T-helper 2 cell treated with Interferon-gamma antibody and Interleukin-4, amounts not matched to agents 5 μg/mL and 100 μg/mL, for 36 hours (primary cell): ENCODE data around the gene REC114.
"Not testable (repeated sequence)": the region's sequence is repeated elsewhere in the genome, so short reads cannot be mapped to it uniquely, and the experiment has no call there.

Experiments used
- DNase-seq: peaks from one replicate; pipeline ENCODE4 v3.0.0; 2021; ENCODE audit warnings: low spot score
- H3K27ac Mint-ChIP-seq: one replicate; pipeline ENCODE4 v1.8.0; 2021; ENCODE audit warnings: mild to moderate bottlenecking, mixed read lengths
- H3K27me3 Mint-ChIP-seq: one replicate; pipeline ENCODE4 v1.8.0; 2021; ENCODE audit warnings: low read depth, mixed read lengths
- H3K36me3 Mint-ChIP-seq: one replicate; pipeline ENCODE4 v1.8.0; 2021; ENCODE audit warnings: low read depth, mixed read lengths
- H3K4me1 Mint-ChIP-seq: one replicate; pipeline ENCODE4 v1.8.0; 2021; ENCODE audit warnings: low read depth, mixed read lengths
- H3K4me3 Mint-ChIP-seq: one replicate; pipeline ENCODE4 v1.8.0; 2022; ENCODE audit warnings: mild to moderate bottlenecking, moderate library complexity, mixed read lengths
- H3K9me3 Mint-ChIP-seq: one replicate; pipeline ENCODE4 v1.8.0; 2021; ENCODE audit warnings: mixed read lengths

REC114 gene

GRCh38 chr15:73442968-73443367, at the start of gene REC114:
Gene REC114, plus strand, starts transcription at chr15:73443164. Its CDS starts 22 bp downstream, at chr15:73443186.
- no peak for DNase-seq
- Mint-ChIP-seq H3K9me3 (peaks cover 5% of the 10 kb centered on the region), H3K4me1 (peaks cover 1% of the 10 kb centered on the region), H3K4me3 (no peak within 1 kb of the TSS), H3K27ac (no peak within 1 kb of the TSS), H3K36me3 (no peaks in the 10 kb centered on the region), H3K27me3 (peaks cover 18% of the 10 kb centered on the region)

- no peaks in the 10 kb centered on the region for H3K27me3 Mint-ChIP-seq
- H3K9me3 Mint-ChIP-seq = no peaks in the 10 kb centered on the region
- no peaks in the 10 kb centered on the region for H3K4me1 Mint-ChIP-seq
- no peaks in the 10 kb centered on the region for H3K36me3 Mint-ChIP-seq
- no peak for DNase-seq
- no peak overlapping the region for H3K27ac Mint-ChIP-seq
- no peak overlapping the region for H3K4me3 Mint-ChIP-seq
Observed at GRCh38 chr15:73393336-73393735, 49.6 kb upstream of the REC114 start.

GRCh38 chr15:73394782-73395181, 48.2 kb upstream of the REC114 start:
- Mint-ChIP-seq H3K27ac (no peak overlapping the region), H3K36me3 (no peaks in the 10 kb centered on the region)
- no peak for DNase-seq

GRCh38 chr15:73395671-73396070, 47.3 kb upstream of the REC114 start:
- H3K4me1 Mint-ChIP-seq = no peaks in the 10 kb centered on the region
- no peak overlapping the region for H3K27ac Mint-ChIP-seq
- H3K9me3 Mint-ChIP-seq = no peaks in the 10 kb centered on the region
- H3K27me3 Mint-ChIP-seq = peaks cover 4% of the 10 kb centered on the region
- no peaks in the 10 kb centered on the region for H3K36me3 Mint-ChIP-seq
- no peak for DNase-seq
- H3K4me3 Mint-ChIP-seq = no peak overlapping the region

More at GRCh38 chr15:73394782-73395181, 48.2 kb upstream of the REC114 start:
- no peaks in the 10 kb centered on the region for H3K4me1 Mint-ChIP-seq
- H3K9me3 Mint-ChIP-seq = no peaks in the 10 kb centered on the region
- no peak overlapping the region for H3K4me3 Mint-ChIP-seq
- H3K27me3 Mint-ChIP-seq = peaks cover 3% of the 10 kb centered on the region

GRCh38 chr15:73397461-73397860, 45.5 kb upstream of the REC114 start:
- no peaks in the 10 kb centered on the region for H3K9me3 Mint-ChIP-seq
- no peak for DNase-seq
- no peaks in the 10 kb centered on the region for H3K4me1 Mint-ChIP-seq
- H3K36me3 Mint-ChIP-seq = no peaks in the 10 kb centered on the region
- no peak overlapping the region for H3K27ac Mint-ChIP-seq
- no peak overlapping the region for H3K4me3 Mint-ChIP-seq
- H3K27me3 Mint-ChIP-seq = peaks cover 4% of the 10 kb centered on the region

GRCh38 chr15:73398861-73399260, 44.1 kb upstream of the REC114 start:
- Mint-ChIP-seq H3K36me3 (no peaks in the 10 kb centered on the region), H3K27ac (no peak overlapping the region), H3K4me1 (no peaks in the 10 kb centered on the region), H3K27me3 (peaks cover 4% of the 10 kb centered on the region), H3K4me3 (no peak overlapping the region), H3K9me3 (no peaks in the 10 kb centered on the region)
- no peak for DNase-seq

GRCh38 chr15:73400222-73400621, 42.7 kb upstream of the REC114 start:
- DNase-seq, H3K9me3 Mint-ChIP-seq, H3K27ac Mint-ChIP-seq, H3K36me3 Mint-ChIP-seq, H3K4me3 Mint-ChIP-seq, H3K4me1 Mint-ChIP-seq, H3K27me3 Mint-ChIP-seq: not testable (repeated sequence)

GRCh38 chr15:73403171-73403570, 39.8 kb upstream of the REC114 start:
- peaks cover 11% of the 10 kb centered on the region for H3K27me3 Mint-ChIP-seq
- DNase-seq = no peak
- no peaks in the 10 kb centered on the region for H3K4me1 Mint-ChIP-seq
- no peak overlapping the region for H3K4me3 Mint-ChIP-seq
- no peaks in the 10 kb centered on the region for H3K9me3 Mint-ChIP-seq
- no peak overlapping the region for H3K27ac Mint-ChIP-seq
- no peaks in the 10 kb centered on the region for H3K36me3 Mint-ChIP-seq

GRCh38 chr15:73414876-73415275, 28.1 kb upstream of the REC114 start:
- Mint-ChIP-seq H3K27ac (no peak overlapping the region), H3K27me3 (peaks cover 6% of the 10 kb centered on the region), H3K36me3 (no peaks in the 10 kb centered on the region), H3K4me3 (no peak overlapping the region), H3K9me3 (no peaks in the 10 kb centered on the region), H3K4me1 (no peaks in the 10 kb centered on the region)
- no peak for DNase-seq

- no peaks in the 10 kb centered on the region for H3K36me3 Mint-ChIP-seq
- peaks cover 4% of the 10 kb centered on the region for H3K4me1 Mint-ChIP-seq
- H3K9me3 Mint-ChIP-seq = no peaks in the 10 kb centered on the region
- no peak overlapping the region for H3K27ac Mint-ChIP-seq
- no peak overlapping the region for H3K4me3 Mint-ChIP-seq
- H3K27me3 Mint-ChIP-seq = peaks cover 19% of the 10 kb centered on the region
- no peak for DNase-seq
Observed at GRCh38 chr15:73424506-73424905, 18.5 kb upstream of the REC114 start.

- H3K36me3 Mint-ChIP-seq = no peaks in the 10 kb centered on the region
- peaks cover 4% of the 10 kb centered on the region for H3K4me1 Mint-ChIP-seq
- no peak overlapping the region for H3K4me3 Mint-ChIP-seq
- DNase-seq = no peak
- peaks cover 22% of the 10 kb centered on the region for H3K27me3 Mint-ChIP-seq
- H3K9me3 Mint-ChIP-seq = no peaks in the 10 kb centered on the region
- H3K27ac Mint-ChIP-seq = no peak overlapping the region
Observed at GRCh38 chr15:73425510-73425909, 17.5 kb upstream of the REC114 start.

- Mint-ChIP-seq H3K9me3 (no peaks in the 10 kb centered on the region), H3K4me1 (peaks cover 4% of the 10 kb centered on the region), H3K27me3 (peaks cover 24% of the 10 kb centered on the region), H3K36me3 (no peaks in the 10 kb centered on the region), H3K27ac (no peak overlapping the region), H3K4me3 (no peak overlapping the region)
- no peak for DNase-seq
Observed at GRCh38 chr15:73426323-73426994, 16.5 kb upstream of the REC114 start.

GRCh38 chr15:73431329-73431728, 11.6 kb upstream of the REC114 start:
- H3K4me1 Mint-ChIP-seq, H3K4me3 Mint-ChIP-seq, H3K9me3 Mint-ChIP-seq, H3K36me3 Mint-ChIP-seq, H3K27ac Mint-ChIP-seq, DNase-seq: not testable (repeated sequence)
- peaks cover 31% of the 10 kb centered on the region for H3K27me3 Mint-ChIP-seq

GRCh38 chr15:73433873-73434272, 9.1 kb upstream of the REC114 start:
- no peak overlapping the region for H3K4me3 Mint-ChIP-seq
- H3K9me3 Mint-ChIP-seq = no peaks in the 10 kb centered on the region
- H3K27me3 Mint-ChIP-seq = peaks cover 32% of the 10 kb centered on the region
- H3K4me1 Mint-ChIP-seq = peaks cover 5% of the 10 kb centered on the region
- H3K27ac Mint-ChIP-seq = no peak overlapping the region
- no peaks in the 10 kb centered on the region for H3K36me3 Mint-ChIP-seq
- no peak for DNase-seq

GRCh38 chr15:73436613-73437012, 6.4 kb upstream of the REC114 start:
- Mint-ChIP-seq H3K36me3 (no peaks in the 10 kb centered on the region), H3K4me3 (no peak overlapping the region), H3K4me1 (peaks cover 5% of the 10 kb centered on the region), H3K27me3 (peaks cover 25% of the 10 kb centered on the region), H3K9me3 (no peaks in the 10 kb centered on the region), H3K27ac (no peak overlapping the region)
- no peak for DNase-seq
